BJ (cell line): ENCODE results near the gene TCFL5. TPM values are rescaled to one million over a fixed set of nuclear protein-coding genes. Genes with fewer than 3 reads are reported as not detected.
A peak's percentile ranks its signal among the peaks of the same experiment; 100 is the strongest.

Experiments
- CTCF ChIA-PET: fragments of 350-600 bp; formaldehyde crosslinking; extraction: SDS; loops from one replicate; lab custom pipeline; 2021; ENCODE audit warnings: antibody characterized with exemption, inconsistent platforms; lab: Yijun Ruan, JAX
- POLR2A ChIA-PET: fragments of 300-600 bp; sonication (Branson Sonifier 250); formaldehyde crosslinking; extraction: SDS; loops from one replicate; lab custom pipeline; 2021; ENCODE audit warnings: antibody characterized with exemption; lab: Charles Lee
- DNase-seq: peaks from one replicate; pipeline ENCODE4 v3.0.0-alpha.2; 2011; ENCODE audit warnings: low read depth
- H3K27me3 ChIP-seq: 2 replicates; pipeline ENCODE4 v1.6.0; 2011; ENCODE audit warnings: low read length; ENCODE audit not compliant: control insufficient read depth, insufficient read depth
- H3K36me3 ChIP-seq: 2 replicates; pipeline ENCODE4 v1.5.1; 2011; ENCODE audit warnings: low read length; ENCODE audit not compliant: control insufficient read depth, insufficient read depth
- H3K4me3 ChIP-seq: 2 replicates; pipeline ENCODE4 v1.5.1; 2011; ENCODE audit warnings: low read depth, mild to moderate bottlenecking, control low read depth, low read length
- CTCF ChIP-seq: IDR thresholded peaks from 2 replicates; pipeline ENCODE4 v1.5.1; 2011; ENCODE audit warnings: low read depth, mild to moderate bottlenecking, control low read depth, inconsistent platforms, low read length, moderate library complexity; ENCODE audit not compliant: insufficient read depth
- polyA plus RNA-seq: library from polyadenylated mRNA; depleted of rRNA; stranded (reverse); fragments of >200 nt; gene quantifications from 2 replicates; pipeline ENCODE4 v1.2.3, GENCODE V29; 2011

Gene TCFL5
- polyA plus RNA-seq, 1 experiment, result 8.5 TPM

DNA sequence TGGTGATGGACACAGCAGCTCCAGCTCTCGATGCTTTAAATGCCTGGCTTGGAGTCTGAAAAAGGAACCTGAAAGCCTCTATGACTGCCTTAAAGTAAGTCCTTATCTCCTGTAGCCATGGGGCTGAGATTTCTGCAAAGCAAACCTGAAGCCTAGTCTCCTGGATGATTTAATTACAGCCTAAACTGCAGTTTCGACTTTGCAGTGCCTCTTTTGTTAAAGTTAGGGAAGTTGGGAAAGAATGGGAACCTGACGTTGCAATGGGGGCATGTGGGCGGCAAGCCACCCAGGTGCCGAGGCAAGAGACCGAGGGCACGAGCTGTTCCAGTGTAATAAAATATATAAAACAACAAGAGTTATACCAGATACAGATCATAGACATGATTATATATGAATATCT is 11.7 kb upstream of the TCFL5 start:
- Histone ChIP-seq H3K27me3 (no peaks in the 10 kb centered on the region), H3K36me3 (no peaks in the 10 kb centered on the region), H3K4me3 (no peak overlapping the region)
- DNase-seq, result no peak
- no peak for TF ChIP-seq CTCF
- POLR2A ChIA-PET, result no interaction called here
- CTCF ChIA-PET, result interaction anchor here (1.3 to 3.7 kb wide), 2 partner anchors 131 to 137 kb away, joined by 4 to 18 read pairs; no protein-coding TSS in a partner anchor

DNA sequence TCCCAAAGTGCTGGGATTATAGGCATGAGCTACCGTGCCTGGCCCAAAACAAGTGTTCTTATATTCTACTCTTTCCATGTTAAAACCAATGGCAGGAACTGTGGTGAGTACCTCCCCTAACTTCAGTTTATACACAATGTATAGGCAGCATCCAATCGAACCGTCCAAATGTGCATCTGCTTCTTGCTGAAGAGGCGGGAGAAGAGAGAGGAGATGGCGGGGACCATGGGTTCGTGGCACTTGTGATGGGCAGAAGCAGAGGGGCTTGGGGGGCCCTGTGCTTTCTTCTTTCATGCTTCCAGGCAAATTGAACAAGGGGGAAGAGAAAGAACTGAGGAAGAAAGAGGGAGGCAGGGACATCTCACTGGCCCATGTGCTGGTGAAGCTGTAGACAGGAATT is 11.2 kb upstream of the TCFL5 start:
- H3K36me3 ChIP-seq, result no peaks in the 10 kb centered on the region
- H3K4me3 ChIP-seq, result no peak overlapping the region
- no peaks in the 10 kb centered on the region for H3K27me3 ChIP-seq
- TF ChIP-seq CTCF, result no peak
- ChIA-PET CTCF (interaction anchor here (1.3 to 3.7 kb wide), 2 partner anchors 131 to 137 kb away, joined by 4 to 18 read pairs; no protein-coding TSS in a partner anchor), POLR2A (no interaction called here)
- DNase-seq, result no peak

DNA sequence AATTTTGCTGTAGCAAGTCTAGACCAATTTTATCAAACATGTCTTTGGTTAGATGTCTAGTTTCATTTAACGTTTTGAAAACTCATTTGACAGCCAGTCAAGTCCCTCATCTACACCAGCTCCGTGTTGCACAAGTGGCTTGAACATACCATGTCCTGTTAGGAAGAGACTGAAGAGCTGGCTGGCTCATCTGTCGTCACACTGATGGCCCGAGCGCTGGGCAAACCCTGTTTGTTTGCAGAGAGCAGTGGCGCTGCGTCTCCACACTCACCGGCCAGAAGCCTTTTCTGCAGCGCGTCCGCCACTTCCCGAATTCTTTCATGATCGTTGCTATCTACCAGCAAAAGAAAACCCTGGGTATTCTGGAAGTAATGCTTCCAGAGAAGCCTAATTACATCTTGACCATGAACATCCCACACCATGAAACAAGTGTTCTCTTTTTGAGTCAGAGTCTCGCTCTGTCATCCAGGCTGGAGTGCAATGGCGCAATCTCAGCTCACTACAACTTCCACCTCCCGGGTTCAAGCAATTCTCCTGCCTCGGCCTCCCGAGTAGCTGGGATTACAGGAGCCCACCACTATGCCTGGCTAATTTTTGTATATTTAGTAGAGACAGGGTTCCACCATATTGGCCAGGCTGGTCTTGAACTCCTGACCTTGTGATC is 10.7 kb upstream of the TCFL5 start:
- TF ChIP-seq CTCF, result no peak

GRCh38 chr20:62864207-62864606 is 2.6 kb upstream of the TCFL5 start:
- Histone ChIP-seq H3K36me3 (no peaks in the 10 kb centered on the region), H3K27me3 (no peaks in the 10 kb centered on the region), H3K4me3 (no peak overlapping the region)
- no peak for DNase-seq
- TF ChIP-seq CTCF, result no peak
- ChIA-PET POLR2A (no interaction called here), CTCF (interaction anchor here (1.0 kb wide), 1 partner anchor 145 kb away, joined by 4 read pairs; no protein-coding TSS in a partner anchor)

More for the DNA sequence above, 10.7 kb upstream of the TCFL5 start:
- ChIA-PET CTCF (interaction anchor here (0.6 to 3.7 kb wide), 3 partner anchors 21 to 138 kb away, joined by 3 to 18 read pairs (median 4); no protein-coding TSS in a partner anchor), POLR2A (no interaction called here)
- no peak overlapping the region for H3K4me3 ChIP-seq
- DNase-seq, result no peak
- H3K27me3 ChIP-seq, result no peaks in the 10 kb centered on the region
- H3K36me3 ChIP-seq, result no peaks in the 10 kb centered on the region

- no peak for DNase-seq
- Histone ChIP-seq H3K27me3 (no peaks in the 10 kb centered on the region), H3K4me3 (peak overlapping the region; percentile 59), H3K36me3 (peaks cover 10% of the 10 kb centered on the region)
- ChIA-PET POLR2A (no interaction called here), CTCF (no interaction called here)
- TF ChIP-seq CTCF, result no peak
These were observed 514 bp downstream of the TCFL5 start for GRCh38 chr20:62860924-62861691.
